IPS-18c (cell line): ENCODE data around the gene FAR1.
"Not testable (repeated sequence)": the region's sequence is repeated elsewhere in the genome, so short reads cannot be mapped to it uniquely, and the experiment has no call there.

Experiments used
- H3K4me3 ChIP-seq: 2 replicates; pipeline ENCODE4 v1.7.0; 2013; ENCODE audit warnings: low read depth, mild to moderate bottlenecking, low read length, moderate library complexity; ENCODE audit not compliant: insufficient read depth
- H3K9me3 ChIP-seq: one replicate; pipeline ENCODE4 v1.6.1; 2013; ENCODE audit warnings: mild to moderate bottlenecking, low read length, moderate library complexity; ENCODE audit not compliant: control insufficient read depth, insufficient read depth

FAR1 gene, protein sequence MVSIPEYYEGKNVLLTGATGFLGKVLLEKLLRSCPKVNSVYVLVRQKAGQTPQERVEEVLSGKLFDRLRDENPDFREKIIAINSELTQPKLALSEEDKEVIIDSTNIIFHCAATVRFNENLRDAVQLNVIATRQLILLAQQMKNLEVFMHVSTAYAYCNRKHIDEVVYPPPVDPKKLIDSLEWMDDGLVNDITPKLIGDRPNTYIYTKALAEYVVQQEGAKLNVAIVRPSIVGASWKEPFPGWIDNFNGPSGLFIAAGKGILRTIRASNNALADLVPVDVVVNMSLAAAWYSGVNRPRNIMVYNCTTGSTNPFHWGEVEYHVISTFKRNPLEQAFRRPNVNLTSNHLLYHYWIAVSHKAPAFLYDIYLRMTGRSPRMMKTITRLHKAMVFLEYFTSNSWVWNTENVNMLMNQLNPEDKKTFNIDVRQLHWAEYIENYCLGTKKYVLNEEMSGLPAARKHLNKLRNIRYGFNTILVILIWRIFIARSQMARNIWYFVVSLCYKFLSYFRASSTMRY

DNA sequence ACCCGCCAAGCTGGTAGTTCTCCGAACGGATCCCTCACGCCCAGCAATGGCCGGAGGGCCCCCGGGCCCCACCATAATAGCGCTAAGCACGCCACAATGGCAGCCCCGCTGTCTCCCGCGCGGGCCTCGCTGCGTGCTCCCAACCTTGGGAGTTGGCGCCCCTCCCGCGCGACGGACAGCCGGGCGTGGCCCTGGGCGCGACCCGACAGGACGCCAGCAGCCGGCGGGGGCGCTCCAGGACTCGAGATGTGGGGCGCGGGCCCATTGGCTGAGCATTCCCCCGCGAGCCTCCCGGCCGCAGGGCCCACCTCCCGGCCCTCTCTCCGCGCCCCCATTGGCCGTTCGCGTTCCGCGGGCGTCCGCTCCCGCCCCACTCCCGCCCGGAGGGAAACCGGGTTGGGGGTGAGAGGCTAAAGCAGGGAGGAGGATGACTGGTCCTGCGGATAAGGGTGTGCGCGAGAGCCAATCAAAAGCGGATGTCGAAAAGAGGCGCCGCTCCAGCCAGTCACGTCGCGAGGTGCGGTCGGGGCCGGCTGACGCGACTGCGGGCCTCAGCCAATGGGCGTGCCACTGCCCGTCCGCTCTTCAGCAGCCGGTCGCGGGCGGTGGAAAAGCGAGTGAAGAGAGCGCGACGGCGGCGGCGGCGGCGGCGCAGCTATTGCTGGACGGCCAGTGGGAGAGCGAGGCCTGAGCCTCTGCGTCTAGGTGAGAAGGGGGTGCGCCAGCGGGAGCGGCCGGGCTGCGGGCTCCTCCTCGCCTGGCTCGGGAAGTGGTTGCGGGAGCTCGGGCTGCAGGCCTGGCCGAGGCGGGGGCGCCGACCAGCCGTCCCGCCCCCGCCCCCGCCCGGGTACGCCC lies at the start of gene FAR1:
Gene FAR1 (plus strand): TSS at position 567 of the 855 bp plus-strand sequence. CDS start 26,098 bp downstream, outside the sequence.
- Histone ChIP-seq H3K4me3 (peak within 1 kb of the TSS; percentile 66), H3K9me3 (no peaks in the 10 kb centered on the region)

DNA sequence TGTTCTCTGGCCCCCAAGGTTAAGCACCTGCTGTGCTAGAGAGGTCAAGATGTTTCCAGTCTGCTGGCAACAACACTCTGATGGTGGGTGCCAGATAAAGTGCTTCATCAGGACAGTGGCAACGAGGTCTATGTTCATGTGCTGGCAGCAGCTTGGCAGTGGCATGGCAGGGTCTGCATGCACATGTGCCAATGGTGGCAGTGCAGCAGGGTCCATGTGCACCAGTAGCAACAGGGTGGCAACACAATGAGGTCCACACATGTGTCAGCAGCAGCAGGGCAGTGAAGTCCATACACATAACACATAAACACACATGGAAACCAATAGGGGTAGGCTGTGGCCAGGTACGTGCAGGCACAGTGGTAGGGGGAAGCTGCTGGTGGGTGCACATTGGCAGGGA lies 48.4 kb upstream of the FAR1 start:
- Histone ChIP-seq H3K9me3 (no peaks in the 10 kb centered on the region), H3K4me3 (no peak overlapping the region)

DNA sequence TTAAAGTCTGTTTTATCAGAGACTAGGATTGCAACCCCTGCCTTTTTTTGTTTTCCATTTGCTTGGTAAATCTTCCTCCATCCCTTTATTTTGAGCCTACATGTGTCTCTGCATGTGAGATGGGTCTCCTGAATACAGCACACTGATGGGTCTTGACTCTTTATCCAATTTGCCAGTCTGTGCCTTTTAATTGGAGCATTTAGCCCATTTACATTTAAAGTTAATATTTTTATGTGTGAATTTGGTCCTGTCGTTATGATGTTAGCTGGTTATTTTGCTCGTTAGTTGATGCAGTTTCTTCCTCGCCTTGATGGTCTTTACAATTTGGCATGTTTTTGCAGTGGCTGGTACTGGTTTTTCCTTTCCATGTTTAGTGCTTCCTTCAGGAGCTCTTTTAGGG lies 41.6 kb upstream of the FAR1 start:
- not testable (repeated sequence) for H3K4me3 ChIP-seq, H3K9me3 ChIP-seq

DNA sequence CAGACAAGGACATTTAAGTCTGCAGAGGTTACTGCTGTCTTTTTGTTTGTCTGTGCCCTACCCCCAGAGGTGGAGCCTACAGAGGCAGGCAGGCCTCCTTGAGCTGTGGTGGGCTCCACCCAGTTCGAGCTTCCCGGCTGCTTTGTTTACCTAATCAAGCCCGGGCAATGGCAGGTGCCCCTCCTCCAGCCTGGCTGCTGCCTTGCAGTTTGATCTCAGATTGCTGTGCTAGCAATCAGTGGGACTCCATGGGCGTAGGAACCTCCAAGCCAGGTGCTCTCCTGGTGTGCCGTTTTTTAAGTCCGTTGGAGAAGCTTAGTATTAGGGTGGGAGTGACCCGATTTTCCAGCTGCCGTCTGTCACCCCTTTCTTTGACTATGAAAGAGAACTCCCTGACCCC lies 39.8 kb upstream of the FAR1 start:
- H3K9me3 ChIP-seq, H3K4me3 ChIP-seq: not testable (repeated sequence)

DNA sequence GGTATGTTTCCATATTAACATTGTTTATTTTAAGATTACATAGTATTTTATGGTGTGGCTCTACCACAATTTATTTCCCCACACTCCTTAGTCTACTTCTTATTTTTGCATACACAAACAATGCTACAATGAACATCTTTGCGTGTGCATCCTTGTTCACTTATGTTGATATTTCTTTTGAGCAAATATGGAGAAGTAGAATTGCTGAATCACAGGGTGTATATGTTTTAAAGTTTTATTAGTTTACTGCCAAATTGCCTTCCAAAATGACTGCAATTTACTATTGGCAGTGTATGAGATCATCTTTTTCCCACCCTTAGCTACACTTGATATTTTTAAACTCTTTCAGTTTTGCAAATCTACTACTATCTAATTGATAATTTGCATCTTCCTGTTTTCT lies 38.7 kb upstream of the FAR1 start:
- no peak overlapping the region for H3K4me3 ChIP-seq

DNA sequence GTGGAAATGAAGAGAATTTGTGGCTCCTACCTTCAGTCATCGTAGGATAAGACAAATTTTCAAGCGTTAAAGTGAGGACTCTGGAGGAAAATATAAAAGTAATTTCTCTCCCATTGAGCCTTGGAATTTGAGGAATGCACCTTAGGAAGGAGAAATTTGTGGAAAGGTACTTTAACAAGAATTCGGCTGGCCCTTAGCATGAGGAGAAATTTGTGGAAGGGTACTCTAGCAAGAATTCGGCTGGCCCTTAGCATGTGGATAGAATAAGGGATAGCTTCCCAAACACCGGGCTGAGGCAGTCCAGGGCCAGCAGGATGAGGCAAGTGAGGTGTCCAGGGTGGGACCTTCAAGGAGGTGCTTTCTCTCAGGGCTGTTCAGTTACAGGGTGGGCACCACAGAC lies 33.2 kb upstream of the FAR1 start:
- Histone ChIP-seq H3K4me3 (no peak overlapping the region), H3K9me3 (no peaks in the 10 kb centered on the region)

More for the DNA sequence above, 38.7 kb upstream of the FAR1 start:
- peaks cover 4% of the 10 kb centered on the region for H3K9me3 ChIP-seq

DNA sequence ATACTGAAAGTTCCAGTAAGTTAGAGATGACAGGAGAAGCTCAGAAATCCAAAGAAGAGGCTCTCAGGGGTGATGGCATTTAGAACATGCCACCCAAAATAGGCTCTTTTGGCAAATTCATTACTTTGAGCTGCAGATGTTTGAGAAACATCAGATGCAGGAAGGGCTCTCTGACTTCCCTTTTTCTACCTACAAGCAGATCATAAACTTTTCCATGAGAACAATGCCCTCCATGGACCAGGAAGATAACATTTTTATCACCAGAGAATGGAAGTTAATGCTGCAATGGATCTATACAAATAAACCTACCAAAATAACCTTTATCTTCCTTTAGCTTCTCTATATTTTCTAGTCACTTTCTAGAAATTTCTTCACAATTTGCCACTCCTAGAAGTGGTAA lies 32.7 kb upstream of the FAR1 start:
- Histone ChIP-seq H3K4me3 (no peak overlapping the region), H3K9me3 (no peaks in the 10 kb centered on the region)

DNA sequence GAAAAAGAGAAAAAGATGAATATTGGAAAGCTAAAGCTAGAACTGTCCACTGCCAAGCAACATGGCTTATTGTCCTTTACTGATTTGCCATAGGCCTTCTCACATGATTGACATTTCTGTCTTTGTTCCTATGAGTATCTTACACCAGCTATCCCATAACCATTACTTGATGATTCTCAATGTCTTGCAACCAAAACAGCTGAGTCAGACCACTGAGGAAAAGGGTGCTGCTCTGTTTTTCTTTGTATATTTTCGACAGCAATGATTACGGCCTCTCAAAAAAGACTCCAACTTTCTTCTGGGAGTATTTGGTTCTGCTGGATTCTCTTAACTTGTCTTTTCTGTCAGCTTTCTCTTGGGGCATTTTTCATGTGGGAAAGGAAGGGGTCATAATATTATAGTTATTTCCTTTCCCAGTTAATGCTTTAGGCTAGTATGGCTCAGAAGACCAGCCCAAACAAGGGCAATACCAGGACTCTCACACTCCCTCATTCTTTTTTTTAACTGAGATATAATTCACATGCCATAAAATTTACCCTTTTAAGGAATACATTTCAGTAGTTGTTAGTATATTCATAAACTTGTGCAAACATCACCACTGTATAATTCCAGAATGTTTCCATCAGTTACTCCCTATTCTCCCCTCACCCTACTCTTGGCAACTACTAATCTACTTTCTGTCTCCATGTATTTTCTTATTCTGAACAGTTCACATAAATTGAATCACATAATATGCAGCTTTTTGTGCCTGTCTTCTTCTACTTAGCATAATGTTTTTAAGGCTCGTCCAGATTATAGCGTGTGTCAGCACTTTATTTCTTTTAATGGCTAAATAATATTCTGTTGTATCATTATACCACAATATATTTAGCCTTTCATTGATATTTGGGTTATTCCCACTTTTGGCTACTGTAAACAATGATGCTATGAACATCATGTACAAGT lies 31.1 kb upstream of the FAR1 start:
- H3K4me3 ChIP-seq, result no peak overlapping the region
- H3K9me3 ChIP-seq, result no peaks in the 10 kb centered on the region

DNA sequence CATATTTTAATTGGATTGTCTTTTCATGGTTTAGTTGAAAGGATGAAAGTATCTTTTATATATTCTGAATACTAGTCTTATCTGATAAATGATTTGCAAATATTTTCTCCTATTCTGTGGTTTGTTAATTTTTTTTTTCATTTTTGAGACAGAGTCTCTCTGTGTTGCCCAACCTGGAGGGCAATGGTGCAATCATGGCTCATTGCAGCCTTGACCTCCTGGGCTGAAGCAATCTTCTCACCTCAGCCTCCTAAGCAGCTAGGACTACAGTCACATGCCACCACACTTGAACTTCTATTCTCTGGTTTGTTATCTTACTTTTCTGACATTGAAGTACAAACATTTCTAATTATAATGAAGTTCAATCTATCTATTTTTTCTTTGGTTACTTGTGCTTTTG lies 30.0 kb upstream of the FAR1 start:
- H3K4me3 ChIP-seq, result no peak overlapping the region
- H3K9me3 ChIP-seq, result no peaks in the 10 kb centered on the region

DNA sequence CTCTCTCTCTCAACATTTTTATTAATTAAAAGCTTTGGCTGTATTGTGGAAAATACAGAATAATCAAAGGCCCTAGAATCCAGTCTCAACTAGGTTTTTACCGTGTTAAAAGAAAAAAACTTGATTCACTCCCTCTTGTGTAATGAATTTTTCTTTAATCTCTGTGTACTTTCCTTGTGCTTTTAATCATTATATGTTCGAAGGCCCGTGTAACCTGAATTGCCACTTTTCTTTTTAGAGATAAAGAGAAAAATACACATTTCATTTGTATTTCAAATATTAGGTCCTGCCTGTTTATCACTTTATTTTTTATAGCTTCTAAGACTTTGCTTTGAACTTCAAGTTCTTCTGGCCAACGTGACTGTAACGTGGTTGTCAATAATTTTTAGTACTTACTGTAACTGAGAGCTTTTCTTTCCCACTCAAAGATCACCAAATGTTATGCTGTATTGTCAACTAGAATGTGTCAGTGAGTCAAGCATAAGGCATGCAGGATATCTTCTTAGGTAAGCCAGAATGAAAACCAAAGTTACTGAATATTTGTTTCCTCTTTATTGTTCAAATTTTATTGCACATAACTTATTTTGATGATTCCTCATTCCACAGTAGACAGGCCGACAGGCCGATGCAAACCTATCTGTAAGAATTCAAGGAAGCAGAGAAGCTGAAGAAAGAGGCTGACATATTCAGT lies 23.3 kb upstream of the FAR1 start:
- no peaks in the 10 kb centered on the region for H3K9me3 ChIP-seq
- H3K4me3 ChIP-seq, result no peak overlapping the region

DNA sequence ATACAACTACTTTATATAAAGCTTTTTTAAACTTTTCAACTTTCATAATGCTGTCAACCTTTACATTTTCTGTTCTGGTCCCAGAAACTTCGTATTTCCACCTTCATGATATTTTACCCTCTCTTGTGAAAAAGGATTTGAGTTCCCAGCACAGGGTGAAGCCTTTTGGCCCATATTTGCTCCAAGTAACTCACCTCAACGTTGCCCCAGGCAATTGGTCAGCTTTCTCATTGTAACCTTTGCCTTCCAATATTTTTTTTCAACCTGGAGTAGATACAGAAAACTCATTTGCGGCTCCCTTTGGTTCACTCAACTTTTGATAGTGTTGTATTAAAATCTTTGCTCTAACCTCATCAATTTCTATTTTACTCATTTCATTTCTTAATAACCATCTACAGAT lies 21.1 kb upstream of the FAR1 start:
- H3K9me3 ChIP-seq, result no peaks in the 10 kb centered on the region
- no peak overlapping the region for H3K4me3 ChIP-seq

DNA sequence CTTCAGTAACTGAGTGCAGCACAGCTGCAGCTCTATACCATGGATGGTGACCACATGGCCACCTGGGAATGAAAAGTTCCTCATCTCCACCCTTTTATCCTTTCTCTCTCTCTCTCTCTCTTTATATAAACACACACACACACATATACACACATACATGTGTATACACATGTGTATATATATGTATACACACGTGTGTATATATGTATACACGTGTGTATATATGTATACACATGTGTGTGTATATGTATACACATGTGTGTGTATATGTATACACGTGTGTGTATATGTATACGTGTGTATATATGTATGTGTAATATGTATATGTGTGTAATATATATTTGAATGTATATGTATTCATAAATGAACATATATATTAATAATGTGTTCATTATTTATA lies 18.8 kb upstream of the FAR1 start:
- Histone ChIP-seq H3K4me3 (no peak overlapping the region), H3K9me3 (no peaks in the 10 kb centered on the region)

DNA sequence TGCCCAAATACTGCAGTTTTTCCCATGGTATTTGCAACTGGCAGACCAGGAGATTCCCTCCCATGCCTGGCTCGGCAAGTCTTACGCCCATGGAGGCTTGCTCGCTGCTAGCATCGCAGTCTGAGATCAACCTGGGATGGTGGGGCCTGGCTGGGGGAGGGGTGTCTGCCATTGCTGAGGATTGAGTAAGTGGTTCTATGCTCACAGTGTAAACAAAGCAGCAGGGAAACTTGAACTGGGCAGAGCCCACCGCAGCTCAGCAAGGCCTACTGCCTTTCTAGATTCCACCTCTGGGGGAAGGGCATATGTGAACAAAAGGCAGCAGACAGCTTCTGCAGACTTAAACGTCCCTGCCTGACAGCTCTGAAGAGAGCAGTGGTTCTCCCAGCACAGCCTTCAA lies 17.0 kb upstream of the FAR1 start:
- H3K9me3 ChIP-seq, H3K4me3 ChIP-seq: not testable (repeated sequence)

DNA sequence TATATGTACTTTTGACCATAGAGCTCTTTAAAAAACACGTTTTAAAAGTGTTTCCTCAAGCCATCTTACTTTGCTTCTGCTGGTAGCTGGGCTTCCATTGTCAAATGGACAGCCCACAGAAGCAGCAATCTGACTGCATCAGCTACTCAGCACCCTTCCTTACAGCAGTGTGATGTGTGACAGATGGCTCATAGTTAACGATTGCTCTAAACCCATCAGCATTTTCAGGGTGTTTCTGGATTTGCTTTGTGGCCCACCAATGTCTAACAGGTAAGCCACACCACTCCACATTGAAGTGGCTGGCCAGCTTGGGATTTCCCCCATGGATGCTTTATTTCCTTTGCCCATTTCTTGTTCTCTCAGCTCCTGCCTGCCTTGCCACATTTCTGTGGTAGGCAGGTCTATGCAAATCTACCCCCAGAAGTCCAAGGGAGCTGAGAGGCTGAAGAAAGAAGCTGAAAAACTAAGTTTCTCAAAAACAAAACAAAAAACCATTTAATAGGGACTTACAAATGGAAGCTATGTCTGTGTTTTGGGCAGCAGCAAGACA lies 7.3 kb upstream of the FAR1 start:
- Histone ChIP-seq H3K4me3 (no peak overlapping the region), H3K9me3 (peaks cover 6% of the 10 kb centered on the region)

DNA sequence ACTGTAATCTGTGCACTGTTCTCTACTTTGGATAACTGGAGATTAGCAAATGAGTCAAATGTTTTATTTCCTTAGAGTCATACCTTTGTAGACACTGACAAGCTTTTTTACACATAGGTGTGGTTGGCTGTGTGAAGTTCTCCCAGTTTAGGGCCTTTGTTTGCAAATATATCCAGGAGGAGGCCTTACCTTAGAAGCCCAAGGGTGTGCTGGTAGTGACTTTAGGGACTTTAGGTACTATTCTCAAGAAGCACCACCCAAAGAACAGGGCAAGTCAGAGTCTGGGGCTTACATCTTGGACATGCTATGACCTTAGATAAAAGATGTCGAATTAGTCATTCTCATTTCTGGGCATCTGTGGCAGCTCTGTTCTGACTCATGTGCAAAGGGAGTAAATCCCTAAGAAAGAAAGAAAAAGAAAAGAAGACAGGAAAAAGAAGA lies 4.8 kb upstream of the FAR1 start:
- no peak overlapping the region for H3K4me3 ChIP-seq
- H3K9me3 ChIP-seq, result peaks cover 6% of the 10 kb centered on the region

DNA sequence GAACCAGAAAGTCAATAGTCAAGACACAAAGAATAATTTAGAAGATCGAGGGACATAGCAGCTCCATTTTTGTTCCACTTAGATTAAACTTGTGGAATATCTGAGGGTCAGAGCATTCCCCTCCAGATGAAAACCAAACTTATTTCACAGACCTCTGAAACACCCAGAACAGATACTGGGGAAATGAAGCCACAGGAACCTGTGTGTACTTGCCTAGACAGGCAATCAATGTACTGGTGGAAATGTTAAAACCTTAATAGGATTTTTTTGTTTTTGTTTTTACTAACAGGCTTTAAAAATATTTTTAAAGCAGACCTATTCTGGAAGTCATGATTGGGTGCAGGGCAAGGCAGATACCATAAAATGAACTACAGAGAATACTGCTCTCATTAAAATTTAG lies 4.1 kb upstream of the FAR1 start:
- H3K4me3 ChIP-seq, result no peak overlapping the region
- H3K9me3 ChIP-seq, result peaks cover 6% of the 10 kb centered on the region
